ENCODE results near the gene USF2. TPM values are rescaled to one million over a fixed set of nuclear protein-coding genes. Genes with fewer than 3 reads are reported as not detected.

Gene USF2
- total RNA-seq, 1 donor from 2014 or later, result 70.0 TPM

DNA sequence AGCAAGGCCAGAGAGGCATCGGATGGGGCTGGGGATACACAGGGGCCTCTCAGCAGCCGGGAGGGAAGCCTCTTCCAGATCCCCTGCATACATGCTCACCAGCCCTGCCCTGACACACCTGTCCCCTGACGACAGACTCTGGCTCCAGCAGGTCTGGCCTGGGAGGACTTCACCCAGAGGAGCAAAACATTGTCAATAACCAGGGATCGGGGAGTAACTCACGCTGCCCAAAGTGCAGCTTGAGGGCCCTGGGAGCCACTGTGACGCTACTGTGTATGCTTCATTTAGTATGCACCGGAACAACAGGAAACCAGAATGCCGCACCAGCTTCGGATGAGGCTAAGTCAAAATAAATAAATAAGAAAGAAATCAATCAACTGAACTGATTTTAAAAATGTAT, 47.8 kb downstream of the USF2 start:
- Histone ChIP-seq H3K27me3 (ENCODE audit: insufficient read depth, low read length) (no peaks in the 10 kb centered on the region), H3K4me3 (ENCODE audit: insufficient read depth, low read depth, low read length) (no peak overlapping the region), H3K9me3 (ENCODE audit: insufficient read depth, low read depth, low read length) (no peaks in the 10 kb centered on the region), H4K20me1 (ENCODE audit: insufficient read depth, low read length) (no peaks in the 10 kb centered on the region), H2AFZ (ENCODE audit: low read depth, low read length) (no peak overlapping the region), H3K9ac (ENCODE audit: low read length) (no peak overlapping the region), H3K36me3 (ENCODE audit: insufficient read depth, low read length) (no peaks in the 10 kb centered on the region), H3K27ac (ENCODE audit: low read depth, low read length) (no peak overlapping the region), H3K79me2 (ENCODE audit: insufficient read depth, low read length) (no peaks in the 10 kb centered on the region), H3K4me2 (ENCODE audit: low read length) (no peak overlapping the region), H3K4me1 (ENCODE audit: insufficient read depth, low read length) (peaks cover 7% of the 10 kb centered on the region)
- Mint-ChIP-seq H3K9me3 (ENCODE audit: unreplicated experiment) (peaks cover 2% of the 10 kb centered on the region), H3K4me3 (ENCODE audit: unreplicated experiment) (no peak overlapping the region), H3K36me3 (ENCODE audit: low read depth, unreplicated experiment) (no peaks in the 10 kb centered on the region), H3K27ac (ENCODE audit: unreplicated experiment) (no peak overlapping the region), H3K27me3 (ENCODE audit: low read depth, unreplicated experiment) (peaks cover 25% of the 10 kb centered on the region), H3K4me1 (ENCODE audit: low read depth, unreplicated experiment) (peaks cover 10% of the 10 kb centered on the region)
- no peak for FAIRE-seq
- DNase-seq (ENCODE audit: low read depth), result no peak
- no peak for TF ChIP-seq EZH2 (IDR thresholded peaks at IDR 0.05; ENCODE audit: insufficient read depth, low read length)
- TF ChIP-seq CTCF (IDR thresholded peaks at IDR 0.05; ENCODE audit: insufficient read depth, low read depth, low read length), result no peak

DNA sequence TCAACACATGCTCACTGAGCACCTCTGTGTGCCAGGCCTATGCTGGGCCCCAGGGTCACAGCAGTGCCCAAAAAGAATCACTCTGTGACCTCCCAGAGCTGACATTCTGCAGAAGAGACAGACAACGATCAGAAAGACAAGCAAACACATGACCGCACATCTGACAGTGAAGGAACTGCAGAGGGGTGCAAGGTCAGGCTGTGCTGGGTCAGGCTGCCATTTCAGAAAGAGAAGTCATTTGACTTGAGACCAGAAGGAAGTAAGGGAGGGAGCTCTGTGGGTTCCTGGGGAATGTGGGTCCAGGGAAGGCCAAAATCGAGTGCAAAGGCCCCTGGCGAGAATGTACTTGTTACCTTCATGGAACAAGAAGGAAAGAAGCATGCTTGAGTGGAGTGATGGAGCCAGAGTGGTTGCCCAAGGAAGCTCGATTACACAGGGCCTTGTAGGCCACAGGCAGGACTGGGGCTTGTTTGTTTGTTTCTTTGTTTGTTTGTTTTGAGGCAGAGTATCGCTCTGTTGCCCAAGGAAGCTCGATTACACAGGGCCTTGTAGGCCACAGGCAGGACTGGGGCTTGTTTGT, 48.8 kb downstream of the USF2 start:
- Histone ChIP-seq H3K36me3 (ENCODE audit: insufficient read depth, low read length) (no peaks in the 10 kb centered on the region), H3K9ac (ENCODE audit: low read length) (no peak overlapping the region), H3K27ac (ENCODE audit: low read depth, low read length) (no peak overlapping the region), H2AFZ (ENCODE audit: low read depth, low read length) (no peak overlapping the region), H3K4me2 (ENCODE audit: low read length) (no peak overlapping the region), H3K9me3 (ENCODE audit: insufficient read depth, low read depth, low read length) (peaks cover 2% of the 10 kb centered on the region), H3K79me2 (ENCODE audit: insufficient read depth, low read length) (no peaks in the 10 kb centered on the region), H4K20me1 (ENCODE audit: insufficient read depth, low read length) (no peaks in the 10 kb centered on the region), H3K4me1 (ENCODE audit: insufficient read depth, low read length) (peaks cover 7% of the 10 kb centered on the region), H3K4me3 (ENCODE audit: insufficient read depth, low read depth, low read length) (no peak overlapping the region), H3K27me3 (ENCODE audit: insufficient read depth, low read length) (no peaks in the 10 kb centered on the region)
- Mint-ChIP-seq H3K4me3 (ENCODE audit: unreplicated experiment) (peak overlapping the region; percentile 46), H3K27ac (ENCODE audit: unreplicated experiment) (no peak overlapping the region), H3K27me3 (ENCODE audit: low read depth, unreplicated experiment) (peaks cover 29% of the 10 kb centered on the region), H3K36me3 (ENCODE audit: low read depth, unreplicated experiment) (no peaks in the 10 kb centered on the region), H3K9me3 (ENCODE audit: unreplicated experiment) (peaks cover 3% of the 10 kb centered on the region), H3K4me1 (ENCODE audit: low read depth, unreplicated experiment) (peaks cover 6% of the 10 kb centered on the region)
- TF ChIP-seq EZH2 (IDR thresholded peaks at IDR 0.05; ENCODE audit: insufficient read depth, low read length) (no peak), CTCF (IDR thresholded peaks at IDR 0.05; ENCODE audit: insufficient read depth, low read depth, low read length) (no peak)
- FAIRE-seq, result no peak
- no peak for DNase-seq (ENCODE audit: low read depth)

DNA sequence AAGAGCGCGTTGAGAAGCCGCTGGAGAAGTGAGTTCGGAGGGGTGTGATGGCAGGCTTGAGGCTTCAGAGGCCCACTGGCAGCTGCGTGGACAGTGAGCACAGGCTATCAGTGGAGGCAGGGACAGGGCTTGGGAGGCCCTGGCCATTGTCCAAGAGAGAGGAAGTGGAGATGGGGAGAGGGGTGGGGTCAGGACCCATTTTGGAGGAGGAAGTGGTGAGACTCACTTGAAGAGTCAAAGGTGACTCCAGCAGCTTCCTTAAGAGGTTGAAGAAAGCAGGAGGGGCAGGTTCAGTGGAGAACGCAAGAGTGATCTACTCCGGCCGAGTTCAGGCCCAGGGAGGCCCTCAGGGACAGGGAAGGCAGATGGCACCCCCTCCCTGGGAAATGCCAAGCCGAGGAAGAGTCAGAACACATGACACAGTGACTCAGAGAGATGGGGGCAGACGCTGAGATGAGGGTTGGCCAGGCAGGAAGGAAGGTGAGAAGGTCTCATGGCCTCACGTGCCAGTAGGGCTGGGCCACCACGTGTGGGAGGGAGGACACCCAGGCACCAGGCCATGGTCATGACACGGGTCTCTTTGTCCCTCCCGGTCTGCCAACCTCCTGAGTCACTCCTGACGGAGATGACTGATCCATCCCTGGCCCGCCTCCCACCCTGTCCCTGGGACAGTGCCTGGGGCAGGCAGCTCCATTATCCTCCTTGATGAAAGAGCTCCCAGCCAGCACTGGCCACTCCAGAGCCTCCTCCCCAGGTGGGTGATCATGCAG, 50.1 kb downstream of the USF2 start:
- Histone ChIP-seq H3K79me2 (ENCODE audit: insufficient read depth, low read length) (no peaks in the 10 kb centered on the region), H3K27ac (ENCODE audit: low read depth, low read length) (peak overlapping the region; percentile 19), H3K4me3 (ENCODE audit: insufficient read depth, low read depth, low read length) (no peak overlapping the region), H3K9ac (ENCODE audit: low read length) (no peak overlapping the region), H3K27me3 (ENCODE audit: insufficient read depth, low read length) (no peaks in the 10 kb centered on the region), H3K9me3 (ENCODE audit: insufficient read depth, low read depth, low read length) (peaks cover 2% of the 10 kb centered on the region), H3K4me1 (ENCODE audit: insufficient read depth, low read length) (peaks cover 7% of the 10 kb centered on the region), H3K36me3 (ENCODE audit: insufficient read depth, low read length) (no peaks in the 10 kb centered on the region), H4K20me1 (ENCODE audit: insufficient read depth, low read length) (no peaks in the 10 kb centered on the region), H2AFZ (ENCODE audit: low read depth, low read length) (peak overlapping the region; percentile 24), H3K4me2 (ENCODE audit: low read length) (no peak overlapping the region)
- peaks cover 3% of the 10 kb centered on the region for H3K9me3 Mint-ChIP-seq (ENCODE audit: unreplicated experiment)
- peaks cover 5% of the 10 kb centered on the region for H3K4me1 Mint-ChIP-seq (ENCODE audit: low read depth, unreplicated experiment)
- H3K27me3 Mint-ChIP-seq (ENCODE audit: low read depth, unreplicated experiment), result peaks cover 28% of the 10 kb centered on the region
- no peak overlapping the region for H3K4me3 Mint-ChIP-seq (ENCODE audit: unreplicated experiment)
- FAIRE-seq (no peak), DNase-seq (ENCODE audit: low read depth) (peak; percentile 15)
- peak overlapping the region; percentile 62 for H3K27ac Mint-ChIP-seq (ENCODE audit: unreplicated experiment)
- H3K36me3 Mint-ChIP-seq (ENCODE audit: low read depth, unreplicated experiment), result no peaks in the 10 kb centered on the region
- no peak for TF ChIP-seq CTCF (IDR thresholded peaks at IDR 0.05; ENCODE audit: insufficient read depth, low read depth, low read length)
- TF ChIP-seq EZH2 (IDR thresholded peaks at IDR 0.05; ENCODE audit: insufficient read depth, low read length), result no peak
